Measurements from ENCODE around the gene PDLIM1. TPM values are rescaled to one million over a fixed set of nuclear protein-coding genes. Genes with fewer than 3 reads are reported as not detected.

PDLIM1 gene
- total RNA-seq, 2 donors from 2014 or later, result 93.9 to 158 TPM

- H3K9me3 Mint-ChIP-seq, result peaks cover 8% of the 10 kb centered on the region
- DNase-seq, result no peak
- Histone ChIP-seq H3K27me3 (ENCODE audit: control insufficient read depth, insufficient read depth, low read length, poor library complexity, severe bottlenecking) (no peaks in the 10 kb centered on the region), H3K36me3 (ENCODE audit: control insufficient read depth, insufficient read depth, low read length) (peaks cover 82% of the 10 kb centered on the region), H3K9ac (ENCODE audit: extremely low read depth, low read length, poor library complexity, severe bottlenecking) (no peak overlapping the region), H3K4me3 (ENCODE audit: low read length) (no peak overlapping the region), H3K9me3 (ENCODE audit: control insufficient read depth, low read length) (peaks cover 8% of the 10 kb centered on the region), H3K4me1 (ENCODE audit: control insufficient read depth, insufficient read depth, low read length) (no peaks in the 10 kb centered on the region), H3K27ac (ENCODE audit: low read depth, low read length) (no peak overlapping the region)
- H3K4me3 Mint-ChIP-seq, result no peak overlapping the region
- no peaks in the 10 kb centered on the region for H3K27me3 Mint-ChIP-seq (ENCODE audit: insufficient read depth)
- peaks cover 65% of the 10 kb centered on the region for H3K36me3 Mint-ChIP-seq (ENCODE audit: low read depth)
- peaks cover 12% of the 10 kb centered on the region for H3K4me1 Mint-ChIP-seq
- no peak for TF ChIP-seq CTCF (conservative IDR thresholded peaks at IDR 0.05)
- 91 to 96% methylated on average over 6 of the region's 6 CpGs for WGBS, 2 experiments (ENCODE audit: insufficient coverage in 1 of 2, insufficient read length in 1 of 2)
- peak overlapping the region; percentile 52 for H3K27ac Mint-ChIP-seq
Observed at GRCh38 chr10:95236068-95236903, 54.5 kb downstream of the PDLIM1 start.

GRCh38 chr10:95235676-95236067 is 55.1 kb downstream of the PDLIM1 start:
- Histone ChIP-seq H3K36me3 (ENCODE audit: control insufficient read depth, insufficient read depth, low read length) (peaks cover 76% of the 10 kb centered on the region), H3K4me3 (ENCODE audit: low read length) (no peak overlapping the region), H3K9me3 (ENCODE audit: control insufficient read depth, low read length) (peaks cover 8% of the 10 kb centered on the region), H3K27me3 (ENCODE audit: control insufficient read depth, insufficient read depth, low read length, poor library complexity, severe bottlenecking) (no peaks in the 10 kb centered on the region), H3K4me1 (ENCODE audit: control insufficient read depth, insufficient read depth, low read length) (no peaks in the 10 kb centered on the region), H3K27ac (ENCODE audit: low read depth, low read length) (no peak overlapping the region), H3K9ac (ENCODE audit: extremely low read depth, low read length, poor library complexity, severe bottlenecking) (no peak overlapping the region)
- WGBS, 2 experiments (ENCODE audit: insufficient coverage in 1 of 2, insufficient read length in 1 of 2), result 91% methylated on average over 3 of the region's 3 CpGs; no CpG with 5 or more reads in 1 of the 2 experiments
- no peak for DNase-seq
- H3K27ac Mint-ChIP-seq, result peak overlapping the region; percentile 52
- no peak overlapping the region for H3K4me3 Mint-ChIP-seq
- no peak for TF ChIP-seq CTCF (conservative IDR thresholded peaks at IDR 0.05)
- peaks cover 60% of the 10 kb centered on the region for H3K36me3 Mint-ChIP-seq (ENCODE audit: low read depth)
- H3K27me3 Mint-ChIP-seq (ENCODE audit: insufficient read depth), result no peaks in the 10 kb centered on the region
- peaks cover 16% of the 10 kb centered on the region for H3K4me1 Mint-ChIP-seq
- peaks cover 8% of the 10 kb centered on the region for H3K9me3 Mint-ChIP-seq

GRCh38 chr10:95234951-95235350 is 55.9 kb downstream of the PDLIM1 start:
- H3K4me3 ChIP-seq (ENCODE audit: low read length), result no peak overlapping the region
- no peaks in the 10 kb centered on the region for H3K4me1 ChIP-seq (ENCODE audit: control insufficient read depth, insufficient read depth, low read length)
- no peaks in the 10 kb centered on the region for H3K27me3 ChIP-seq (ENCODE audit: control insufficient read depth, insufficient read depth, low read length, poor library complexity, severe bottlenecking)
- WGBS, 2 experiments (ENCODE audit: insufficient coverage in 1 of 2, insufficient read length in 1 of 2), result 81 to 92% methylated on average over 5 of the region's 5 CpGs
- Mint-ChIP-seq H3K4me1 (peaks cover 23% of the 10 kb centered on the region), H3K27ac (peak overlapping the region; percentile 65), H3K4me3 (no peak overlapping the region), H3K36me3 (ENCODE audit: low read depth) (peaks cover 53% of the 10 kb centered on the region), H3K27me3 (ENCODE audit: insufficient read depth) (no peaks in the 10 kb centered on the region), H3K9me3 (peaks cover 4% of the 10 kb centered on the region)
- no peak for DNase-seq
- peaks cover 1% of the 10 kb centered on the region for H3K9me3 ChIP-seq (ENCODE audit: control insufficient read depth, low read length)
- H3K9ac ChIP-seq (ENCODE audit: extremely low read depth, low read length, poor library complexity, severe bottlenecking), result no peak overlapping the region
- no peak overlapping the region for H3K27ac ChIP-seq (ENCODE audit: low read depth, low read length)
- TF ChIP-seq CTCF (conservative IDR thresholded peaks at IDR 0.05), result no peak
- H3K36me3 ChIP-seq (ENCODE audit: control insufficient read depth, insufficient read depth, low read length), result peaks cover 69% of the 10 kb centered on the region
